Measurements from ENCODE around the gene LTO1.

The LTO1 gene

GRCh38 chr11:69674267-69674885, 777 bp downstream of the LTO1 start:
- no peak for DNase-seq

GRCh38 chr11:69671734-69672465, 3.3 kb downstream of the LTO1 start:
- no peak for DNase-seq

DNA sequence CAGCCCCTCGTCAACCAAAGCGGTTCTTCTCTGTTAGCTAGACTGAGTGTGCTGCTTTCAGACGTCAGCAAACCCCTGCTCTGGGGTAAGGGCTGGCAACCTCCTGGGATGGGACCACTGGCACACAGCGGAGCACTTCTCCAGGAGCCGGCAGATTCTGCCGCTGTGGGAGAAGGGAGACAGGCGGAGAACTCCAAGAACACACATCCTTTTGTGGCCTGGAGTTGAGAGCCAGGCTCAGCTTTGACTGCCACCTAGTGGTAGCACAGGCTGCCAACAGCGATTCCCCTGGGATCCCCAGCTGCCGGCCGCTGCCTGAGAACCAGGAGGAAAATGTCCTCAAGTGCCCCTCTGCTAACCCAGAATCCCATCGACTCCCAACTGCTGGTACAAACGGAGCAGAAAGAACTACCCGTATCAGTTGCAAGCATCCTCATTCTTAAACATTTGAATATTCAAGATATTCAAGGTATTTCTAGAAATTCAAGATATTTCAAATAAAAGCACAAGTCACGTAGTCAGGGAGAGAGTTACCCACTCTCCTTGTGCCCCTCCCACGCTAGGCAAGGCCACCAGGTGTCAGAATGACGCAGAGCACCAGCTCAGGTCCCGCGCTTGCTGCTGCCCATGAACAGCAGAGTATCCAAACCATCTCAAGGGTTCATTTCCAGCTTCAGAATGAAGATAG, 4.9 kb downstream of the LTO1 start:
- peak; percentile 52 for DNase-seq

GRCh38 chr11:69669486-69669885, 5.7 kb downstream of the LTO1 start:
- DNase-seq, result no peak

DNA sequence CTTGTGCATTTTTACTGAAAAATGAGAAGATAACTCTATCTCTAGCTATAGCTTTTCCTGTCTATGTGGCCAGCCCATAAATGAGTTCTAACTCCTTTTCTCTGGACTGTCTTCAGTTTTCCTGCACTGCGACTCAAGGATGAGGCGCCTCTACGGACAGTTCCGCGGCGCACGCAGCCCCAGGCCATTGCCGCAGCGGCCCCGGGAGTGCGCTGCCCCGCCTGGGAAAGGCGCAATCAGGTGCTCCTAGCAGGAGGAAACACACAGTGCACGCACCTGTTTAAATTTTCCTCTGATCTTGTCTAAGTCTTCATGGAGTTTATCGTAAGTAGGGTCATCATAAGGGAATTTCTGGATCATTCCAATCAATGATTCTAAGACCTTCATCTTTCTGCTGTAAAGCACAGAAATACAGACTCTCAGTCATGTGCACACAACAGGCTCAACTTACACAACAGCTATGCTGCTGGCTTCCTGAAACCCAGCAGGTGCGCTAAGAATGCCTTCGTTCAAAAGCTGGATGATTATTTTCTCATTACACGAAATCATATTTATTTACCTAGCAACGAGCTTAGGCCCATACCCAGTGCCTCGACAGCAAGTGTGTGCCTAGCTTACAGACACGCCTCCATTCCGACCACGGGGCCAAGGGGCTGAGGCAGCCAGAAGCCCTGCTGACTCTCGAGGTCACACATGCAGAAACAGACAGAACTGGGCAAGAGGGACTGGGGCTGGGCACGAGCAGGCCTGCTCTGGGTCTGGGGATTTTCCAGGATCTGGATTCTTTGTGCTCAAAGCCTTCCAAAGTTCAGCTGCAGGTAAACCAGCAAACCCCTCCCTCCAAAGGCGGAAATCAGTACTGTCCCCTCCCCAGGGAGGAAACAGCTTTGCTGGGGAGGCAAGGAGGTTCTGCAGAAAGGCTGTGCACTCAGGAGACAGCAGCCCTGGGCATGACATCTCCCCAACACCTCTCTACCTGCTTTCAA, 7.2 kb downstream of the LTO1 start:
- DNase-seq, result no peak

- no peak for DNase-seq
Observed at GRCh38 chr11:69666752-69667536, 8.2 kb downstream of the LTO1 start.

DNA sequence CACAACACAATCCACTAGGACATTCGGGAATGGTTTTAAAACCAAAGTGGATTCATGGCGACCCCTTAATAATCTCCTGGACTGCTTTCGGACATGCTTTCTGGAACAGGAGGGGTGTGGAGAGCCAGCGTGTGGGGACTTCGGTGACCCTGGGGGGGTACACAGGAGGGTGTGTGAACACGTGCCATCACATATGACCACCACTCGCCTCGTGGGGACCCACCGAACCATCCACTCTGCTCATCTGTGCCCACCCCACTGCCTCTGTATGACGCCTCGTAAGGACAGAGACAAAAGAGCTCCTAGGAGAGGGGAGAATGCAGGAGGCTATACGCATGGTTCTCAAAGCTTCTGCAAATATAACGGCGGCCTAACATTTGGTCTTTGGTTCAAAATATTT, 8.9 kb downstream of the LTO1 start:
- DNase-seq, result no peak

- no peak for DNase-seq
Observed at GRCh38 chr11:69665669-69666068, 9.5 kb downstream of the LTO1 start.

GRCh38 chr11:69664901-69665300, 10.3 kb downstream of the LTO1 start:
- no peak for DNase-seq

GRCh38 chr11:69664103-69664775, 10.9 kb downstream of the LTO1 start:
- DNase-seq, result no peak

GRCh38 chr11:69663326-69663725, 11.8 kb downstream of the LTO1 start:
- DNase-seq, result no peak

DNA sequence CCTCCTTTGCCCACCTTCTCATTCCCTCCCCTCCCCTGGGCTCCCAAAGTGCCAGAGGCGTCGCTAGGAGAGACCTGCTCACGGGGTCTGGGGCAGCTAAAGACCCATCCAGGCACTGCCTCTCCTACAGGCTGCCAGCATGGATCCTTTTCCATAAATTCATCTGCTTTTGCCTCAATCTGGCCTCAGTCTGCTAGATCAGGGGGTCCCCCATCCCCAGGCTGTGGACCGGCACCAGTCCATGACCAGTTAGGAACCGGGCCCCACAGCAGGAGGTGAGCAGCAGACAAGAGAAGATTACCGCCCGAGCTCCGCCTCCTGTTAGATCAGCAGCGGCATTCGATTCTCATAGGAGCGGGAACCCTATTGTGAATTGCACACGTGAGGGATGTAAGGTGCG, 12.3 kb downstream of the LTO1 start:
- DNase-seq, result no peak

DNA sequence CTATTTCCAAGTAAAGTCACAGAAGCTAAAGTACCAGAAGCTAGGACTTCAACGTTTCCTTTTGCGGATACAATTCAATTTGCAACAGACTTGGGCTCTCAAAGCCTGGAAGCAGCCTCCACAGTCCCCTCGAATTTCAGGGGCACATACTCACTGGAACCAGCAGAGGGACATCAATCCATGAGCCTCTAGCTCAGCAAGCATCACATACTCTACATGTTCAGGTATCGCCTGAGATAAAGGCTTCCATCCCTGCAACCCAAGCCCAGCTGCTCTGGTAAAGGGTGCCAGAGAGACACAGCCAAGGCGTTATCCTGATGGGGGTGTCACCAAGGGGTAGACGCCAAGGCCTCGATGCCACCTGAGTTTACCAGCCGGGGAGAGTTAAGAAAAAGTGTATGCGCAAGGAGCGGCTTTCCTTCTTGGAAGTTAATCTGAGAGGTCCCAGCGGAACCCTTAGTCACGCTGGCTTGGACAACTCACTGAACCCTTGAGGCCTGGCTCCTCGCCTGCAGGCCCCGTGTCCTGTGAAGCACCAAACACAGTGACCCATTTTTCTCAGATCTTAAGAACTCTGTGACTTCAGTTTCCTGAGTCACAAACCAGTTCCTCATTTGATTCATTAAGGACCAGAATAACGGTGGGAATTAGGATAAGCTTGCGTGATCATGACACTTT, 13.0 kb downstream of the LTO1 start:
- DNase-seq, result no peak

DNA sequence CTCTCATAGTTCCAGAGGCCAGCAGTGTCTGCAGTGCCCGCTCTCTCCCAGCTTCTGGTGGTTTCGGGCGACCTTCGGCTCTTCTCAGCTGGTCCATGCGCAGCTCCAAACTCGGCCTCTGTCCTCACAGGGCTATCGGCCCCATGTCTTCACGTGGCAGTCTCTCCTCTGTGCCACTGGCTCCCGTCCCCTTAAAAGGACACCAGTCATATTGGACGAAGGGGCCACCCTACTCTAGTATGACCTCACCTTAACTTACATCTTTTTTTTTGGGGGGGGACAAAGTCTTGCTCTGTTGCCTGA, 13.8 kb downstream of the LTO1 start:
- no peak for DNase-seq

DNA sequence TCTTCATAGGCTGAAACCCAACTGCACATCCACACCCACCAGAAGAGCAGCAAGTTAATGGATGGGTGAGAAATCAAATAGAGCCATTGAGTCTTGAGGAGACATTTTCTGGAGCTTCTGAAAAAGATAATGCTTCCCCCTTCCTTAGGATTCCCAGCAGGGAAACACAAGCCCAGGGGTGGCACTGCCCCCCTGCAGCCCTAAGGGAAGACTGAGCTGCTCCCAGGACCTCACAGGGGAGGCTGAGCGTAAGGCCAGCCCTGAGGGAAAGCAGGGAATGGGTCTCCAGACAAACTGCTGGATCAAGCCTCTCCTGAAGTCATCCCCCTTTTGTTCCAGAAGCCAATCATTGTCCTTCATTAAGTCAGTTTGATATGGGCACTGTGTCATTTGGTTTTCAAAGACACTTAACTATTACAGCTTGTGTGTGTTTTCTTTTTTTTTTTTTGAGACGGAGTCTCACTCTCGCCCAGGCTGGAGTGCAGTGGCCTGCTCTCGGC, 15.1 kb downstream of the LTO1 start:
- no peak for DNase-seq

DNA sequence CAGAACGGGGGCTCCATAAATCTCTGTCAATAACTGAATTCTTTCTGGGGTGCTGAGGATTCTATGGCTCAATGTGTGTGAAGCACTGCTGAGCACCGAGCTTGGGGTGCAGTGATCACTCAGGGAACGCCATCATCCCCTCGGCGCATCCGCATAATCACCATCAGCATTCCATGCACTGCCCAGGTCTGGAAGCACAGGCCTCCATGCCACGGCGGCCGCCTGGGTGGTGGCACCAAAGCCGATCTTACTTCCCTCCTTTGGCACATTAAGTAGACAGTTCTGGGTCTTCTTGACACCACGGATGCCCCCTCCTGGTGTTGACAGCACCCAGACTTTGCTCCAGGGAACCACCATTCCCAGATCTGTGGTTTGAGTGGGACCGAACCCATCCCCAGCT, 15.6 kb downstream of the LTO1 start:
- no peak for DNase-seq

- DNase-seq, result no peak
Observed at GRCh38 chr11:69658626-69659450, 16.3 kb downstream of the LTO1 start.

DNA sequence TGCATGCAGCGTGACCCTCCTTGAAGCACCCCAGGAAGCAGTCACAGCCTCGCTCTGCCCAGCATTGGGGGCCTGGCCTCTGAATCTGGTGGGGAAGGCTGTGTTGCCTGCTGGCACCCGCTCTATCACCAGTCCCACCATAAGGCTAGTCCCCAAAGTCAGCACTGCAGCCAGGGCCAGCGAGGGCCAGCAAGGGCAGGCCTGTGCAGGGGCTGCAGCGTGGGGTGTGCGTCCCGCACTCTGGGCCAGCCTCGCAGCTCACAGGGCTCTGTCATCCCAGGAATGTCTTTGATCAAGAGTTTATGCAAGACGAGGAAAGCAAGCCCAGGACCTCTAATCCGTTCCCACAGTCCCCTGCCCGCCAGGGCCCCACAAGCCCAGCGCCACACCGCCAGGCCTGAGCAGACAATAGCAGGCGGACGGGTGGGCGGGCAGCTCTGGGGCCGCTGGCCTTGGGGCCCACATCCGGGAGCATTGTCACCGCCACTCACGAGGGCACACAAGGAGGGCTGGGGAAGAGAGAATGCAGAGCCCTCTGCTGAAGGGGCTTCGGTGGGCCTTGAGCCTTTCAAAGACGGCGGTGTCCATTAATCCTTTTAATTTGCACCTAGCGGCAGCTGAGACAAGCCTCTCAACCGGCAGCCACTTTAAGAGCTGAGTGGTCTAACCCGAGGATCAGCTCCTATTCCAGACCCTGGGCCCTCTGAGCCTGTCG, 17.1 kb downstream of the LTO1 start:
- DNase-seq, result no peak

GRCh38 chr11:69657456-69657910, 17.7 kb downstream of the LTO1 start:
- no peak for DNase-seq
